Measurements from ENCODE around the gene UBR4.

DNA sequence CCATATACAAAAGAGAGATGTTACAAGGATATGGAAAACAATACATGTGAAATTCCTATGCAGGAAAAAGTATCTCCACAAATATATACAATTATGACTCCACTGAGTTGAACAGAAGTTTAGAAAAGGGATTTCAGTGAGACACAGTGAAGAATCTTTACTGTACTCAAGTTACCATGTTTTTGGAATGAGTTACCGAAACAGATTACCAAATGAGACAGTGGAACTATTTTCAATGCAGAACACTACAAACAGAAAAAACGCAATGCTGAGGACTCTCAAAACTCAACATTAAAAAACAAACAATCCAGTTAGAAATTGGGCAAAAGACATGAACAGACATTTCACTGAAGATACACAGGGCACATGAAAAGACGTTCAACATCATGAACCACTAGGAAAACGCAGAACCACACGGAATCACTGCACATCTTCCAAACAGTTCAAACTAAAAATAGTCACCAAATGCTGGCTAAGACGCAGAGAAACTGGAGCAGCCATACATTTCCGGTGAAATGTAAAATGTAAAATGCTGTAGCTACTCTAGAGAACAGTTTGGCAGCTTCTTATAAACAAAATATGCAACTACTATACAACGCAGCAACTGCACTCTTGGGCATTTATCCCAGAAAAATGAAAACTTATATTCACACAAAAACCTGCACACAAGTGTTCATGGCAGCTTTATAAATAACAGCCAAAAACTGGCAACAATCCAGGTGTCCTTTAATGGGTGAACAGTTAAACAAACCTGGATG is 118.7 kb downstream of the UBR4 start:
- TF ChIP-seq, protein P1, sequence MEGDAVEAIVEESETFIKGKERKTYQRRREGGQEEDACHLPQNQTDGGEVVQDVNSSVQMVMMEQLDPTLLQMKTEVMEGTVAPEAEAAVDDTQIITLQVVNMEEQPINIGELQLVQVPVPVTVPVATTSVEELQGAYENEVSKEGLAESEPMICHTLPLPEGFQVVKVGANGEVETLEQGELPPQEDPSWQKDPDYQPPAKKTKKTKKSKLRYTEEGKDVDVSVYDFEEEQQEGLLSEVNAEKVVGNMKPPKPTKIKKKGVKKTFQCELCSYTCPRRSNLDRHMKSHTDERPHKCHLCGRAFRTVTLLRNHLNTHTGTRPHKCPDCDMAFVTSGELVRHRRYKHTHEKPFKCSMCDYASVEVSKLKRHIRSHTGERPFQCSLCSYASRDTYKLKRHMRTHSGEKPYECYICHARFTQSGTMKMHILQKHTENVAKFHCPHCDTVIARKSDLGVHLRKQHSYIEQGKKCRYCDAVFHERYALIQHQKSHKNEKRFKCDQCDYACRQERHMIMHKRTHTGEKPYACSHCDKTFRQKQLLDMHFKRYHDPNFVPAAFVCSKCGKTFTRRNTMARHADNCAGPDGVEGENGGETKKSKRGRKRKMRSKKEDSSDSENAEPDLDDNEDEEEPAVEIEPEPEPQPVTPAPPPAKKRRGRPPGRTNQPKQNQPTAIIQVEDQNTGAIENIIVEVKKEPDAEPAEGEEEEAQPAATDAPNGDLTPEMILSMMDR (IDR thresholded peaks at IDR 0.05), result no peak
- no peak for TF ChIP-seq POLR2A (IDR thresholded peaks at IDR 0.05)
- TF ChIP-seq POLR2AphosphoS5 (IDR thresholded peaks at IDR 0.05), result peak in 2 of 4 donors; percentile 16 to 52
- TF ChIP-seq EP300 (IDR thresholded peaks at IDR 0.05), result no peak

All from sigmoid colon (tissue), 4 donors.